HG02798 (cell line): ENCODE measurements around the gene ENKD1.

Source experiments
- ATAC-seq: cut with Tn5 transposase; IDR thresholded peaks from one replicate; pipeline ENCODE4 v1.9.1; 2021; ENCODE audit warnings: mild to moderate bottlenecking; ENCODE audit not compliant: unreplicated experiment, poor library complexity

The ENKD1 gene

DNA sequence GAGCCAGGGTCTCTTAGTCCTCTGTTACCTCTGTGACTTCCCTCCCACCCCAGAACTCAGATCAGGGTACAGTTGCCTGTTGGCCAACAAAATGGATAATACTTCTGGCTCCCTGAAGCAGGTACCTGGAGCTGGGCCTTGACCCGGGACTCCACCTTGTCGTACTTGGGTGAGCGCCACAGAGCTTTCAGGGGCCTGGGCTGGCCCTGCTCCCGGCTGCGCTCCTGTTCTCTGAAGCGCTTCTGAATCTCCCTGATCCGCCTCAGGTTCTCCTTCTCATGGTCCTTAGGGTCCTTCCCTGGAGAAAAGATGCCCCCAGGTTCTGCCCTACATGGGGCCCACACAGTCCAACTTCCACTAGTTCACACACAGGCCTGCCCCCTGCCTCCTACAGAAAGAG lies 1.7 kb downstream of the ENKD1 start:
- ATAC-seq: no peak

DNA sequence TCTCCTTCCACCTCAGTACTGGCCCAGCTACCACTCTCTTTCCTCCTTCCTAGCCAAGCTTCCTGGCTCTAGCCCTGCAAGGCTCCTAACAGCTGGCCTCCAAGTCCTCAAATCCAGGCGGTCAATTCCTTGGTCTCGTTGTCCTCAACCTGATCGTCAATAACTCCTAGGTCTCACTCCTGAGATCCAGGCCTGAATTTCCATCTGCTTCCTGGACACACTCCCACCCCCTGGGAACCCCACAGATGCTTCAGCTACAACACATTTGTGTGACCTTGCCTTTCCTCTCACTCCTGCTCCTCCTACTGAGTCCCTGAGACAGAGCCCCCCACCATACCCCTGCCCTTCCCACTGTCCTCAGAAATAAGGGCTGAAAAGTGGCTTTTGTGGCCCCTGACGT lies 2.3 kb downstream of the ENKD1 start:
- ATAC-seq: no peak

DNA sequence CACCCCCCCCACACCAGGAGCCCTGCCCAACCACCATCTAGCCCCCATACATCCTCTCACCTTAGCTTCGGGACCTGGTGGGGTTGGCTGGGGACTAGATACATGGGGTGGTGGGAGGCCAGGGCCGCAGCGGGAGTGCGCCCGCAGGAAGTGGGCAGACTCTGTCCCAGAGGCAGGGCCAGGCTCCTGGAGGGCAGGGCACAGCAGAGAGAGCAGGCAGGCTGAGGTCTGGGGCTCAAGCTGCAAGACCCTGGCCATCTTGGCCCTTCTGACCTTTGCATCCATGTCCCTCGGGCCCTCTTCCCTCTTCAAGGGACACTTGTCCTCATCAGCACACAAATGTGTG lies 2.7 kb downstream of the ENKD1 start:
- ATAC-seq: no peak

DNA sequence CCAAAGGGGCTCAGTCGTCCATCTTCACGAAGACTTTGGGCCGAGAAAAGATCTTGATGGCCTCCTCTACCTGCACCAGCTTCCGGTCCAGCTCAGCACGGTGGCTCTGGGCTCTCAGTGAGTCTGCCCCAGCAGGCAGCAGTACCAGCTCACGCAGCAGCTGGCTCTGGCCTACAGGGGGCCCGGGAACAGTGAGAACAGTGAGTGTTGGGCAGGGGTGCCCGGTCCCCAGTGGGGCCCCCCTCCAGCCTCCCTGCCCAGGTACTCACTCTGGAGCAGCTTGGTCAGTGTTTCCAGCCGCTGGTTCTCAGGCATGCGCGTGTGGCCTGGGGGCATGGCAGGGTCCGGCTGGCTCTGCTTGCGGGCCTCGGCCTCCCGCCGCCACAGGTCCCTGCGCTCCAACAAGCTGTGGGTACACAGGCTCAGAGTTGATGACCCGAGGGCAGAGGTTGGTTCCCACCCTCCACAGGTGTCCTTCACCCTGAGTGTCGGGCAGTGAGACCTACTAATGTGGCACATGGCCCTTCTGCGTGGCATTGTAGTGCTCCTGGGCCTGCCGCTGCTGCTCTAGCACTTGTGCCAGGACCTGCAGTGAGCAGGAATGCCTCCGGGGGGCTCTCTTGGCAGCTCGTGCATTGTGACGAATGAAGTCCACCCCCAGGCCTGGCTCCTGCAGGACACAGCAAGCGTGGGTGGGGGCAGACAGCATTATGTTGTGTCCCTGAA lies 3.2 kb downstream of the ENKD1 start:
- ATAC-seq: no peak

DNA sequence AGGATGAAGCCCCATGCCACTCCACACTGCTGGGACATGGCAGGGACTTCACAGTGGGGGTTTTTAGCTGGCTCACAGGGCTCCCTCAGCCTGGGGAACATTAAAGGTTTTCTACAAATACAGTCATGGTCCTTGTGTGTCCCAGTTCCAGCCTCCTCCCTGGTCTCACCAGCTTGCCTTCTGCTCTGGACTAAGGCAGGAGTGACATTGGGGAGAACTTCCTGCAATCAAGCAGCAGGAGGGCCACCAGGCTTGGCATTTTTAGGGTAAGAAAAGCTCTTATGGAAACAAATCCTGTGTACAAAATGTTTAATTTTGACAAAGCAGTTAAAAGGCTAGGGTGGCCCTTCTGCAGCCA lies 3.9 kb downstream of the ENKD1 start:
- no peak for ATAC-seq

DNA sequence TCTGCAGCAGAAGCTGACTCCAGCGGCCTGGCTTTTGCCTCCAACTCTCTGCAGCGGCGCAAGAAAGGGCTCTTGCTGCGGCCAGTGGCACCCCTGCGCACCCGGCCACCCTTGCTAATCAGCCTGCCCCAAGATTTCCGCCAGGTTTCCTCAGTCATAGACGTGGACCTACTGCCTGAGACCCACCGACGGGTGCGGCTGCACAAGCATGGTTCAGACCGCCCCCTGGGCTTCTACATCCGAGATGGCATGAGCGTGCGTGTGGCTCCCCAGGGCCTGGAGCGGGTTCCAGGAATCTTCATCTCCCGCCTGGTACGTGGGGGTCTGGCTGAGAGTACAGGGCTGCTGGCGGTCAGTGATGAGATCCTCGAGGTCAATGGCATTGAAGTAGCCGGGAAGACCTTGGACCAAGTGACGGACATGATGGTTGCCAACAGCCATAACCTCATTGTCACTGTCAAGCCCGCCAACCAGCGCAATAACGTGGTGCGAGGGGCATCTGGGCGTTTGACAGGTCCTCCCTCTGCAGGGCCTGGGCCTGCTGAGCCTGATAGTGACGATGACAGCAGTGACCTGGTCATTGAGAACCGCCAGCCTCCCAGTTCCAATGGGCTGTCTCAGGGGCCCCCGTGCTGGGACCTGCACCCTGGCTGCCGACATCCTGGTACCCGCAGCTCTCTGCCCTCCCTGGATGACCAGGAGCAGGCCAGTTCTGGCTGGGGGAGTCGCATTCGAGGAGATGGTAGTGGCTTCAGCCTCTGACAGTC lies 4.5 kb downstream of the ENKD1 start:
- ATAC-seq: no peak

DNA sequence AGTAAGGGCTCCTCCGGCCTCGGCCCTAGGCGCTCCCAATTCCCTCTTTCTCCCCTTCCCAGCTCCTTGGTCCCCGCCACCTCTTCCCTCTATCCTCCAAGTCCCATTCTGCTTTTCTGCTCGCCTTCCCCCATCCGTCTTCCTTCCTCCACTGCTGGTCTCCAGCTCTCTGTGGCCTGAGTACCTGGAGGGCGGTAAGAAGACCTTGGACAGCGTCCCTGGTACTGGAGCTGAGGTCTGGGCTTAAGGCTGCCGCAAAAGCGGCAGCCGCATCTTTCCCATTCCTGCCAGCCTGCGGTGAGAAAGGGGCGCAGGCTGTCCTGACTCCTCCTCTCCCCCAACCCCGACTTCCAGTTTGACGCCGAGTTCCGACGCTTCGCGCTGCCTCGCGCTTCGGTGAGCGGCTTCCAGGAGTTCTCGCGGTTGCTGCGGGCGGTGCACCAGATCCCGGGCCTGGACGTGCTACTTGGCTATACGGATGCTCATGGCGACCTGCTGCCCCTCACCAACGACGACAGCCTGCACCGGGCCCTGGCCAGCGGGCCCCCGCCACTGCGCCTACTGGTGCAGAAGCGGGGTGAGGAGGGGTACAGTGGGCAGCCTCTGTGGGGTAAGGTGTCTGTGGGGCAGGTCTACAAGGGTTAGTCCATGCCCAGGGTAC lies 5.3 kb downstream of the ENKD1 start:
- ATAC-seq: no peak

DNA sequence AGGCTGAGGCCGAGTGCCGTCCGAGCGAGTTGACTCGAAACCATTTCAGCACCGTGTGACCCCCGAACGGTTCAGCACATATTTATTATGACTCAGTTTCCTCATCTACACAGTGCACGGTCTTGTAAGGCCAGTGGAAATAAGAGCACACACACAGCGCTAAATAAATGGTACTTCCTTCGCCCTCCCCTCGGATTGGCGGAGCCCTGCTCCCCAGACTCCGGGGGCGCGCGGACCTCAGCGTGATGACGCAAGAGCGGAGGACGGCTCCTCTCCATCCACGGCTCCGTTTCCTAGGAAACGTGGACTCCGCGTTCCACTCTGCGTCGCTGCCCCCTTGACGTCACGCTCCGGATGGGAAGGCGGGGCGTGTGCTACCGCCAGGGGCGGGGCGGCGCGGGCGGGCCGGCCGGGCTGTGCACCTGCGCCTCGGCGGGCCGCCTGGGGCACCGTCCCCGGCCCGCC lies 6.0 kb downstream of the ENKD1 start, which contains the start of gene PARD6A:
TSS of gene PARD6A (plus strand) at position 397 of the 465 bp plus-strand sequence. CDS start 79 bp downstream, outside the sequence.
- ATAC-seq: peak; percentile 82

DNA sequence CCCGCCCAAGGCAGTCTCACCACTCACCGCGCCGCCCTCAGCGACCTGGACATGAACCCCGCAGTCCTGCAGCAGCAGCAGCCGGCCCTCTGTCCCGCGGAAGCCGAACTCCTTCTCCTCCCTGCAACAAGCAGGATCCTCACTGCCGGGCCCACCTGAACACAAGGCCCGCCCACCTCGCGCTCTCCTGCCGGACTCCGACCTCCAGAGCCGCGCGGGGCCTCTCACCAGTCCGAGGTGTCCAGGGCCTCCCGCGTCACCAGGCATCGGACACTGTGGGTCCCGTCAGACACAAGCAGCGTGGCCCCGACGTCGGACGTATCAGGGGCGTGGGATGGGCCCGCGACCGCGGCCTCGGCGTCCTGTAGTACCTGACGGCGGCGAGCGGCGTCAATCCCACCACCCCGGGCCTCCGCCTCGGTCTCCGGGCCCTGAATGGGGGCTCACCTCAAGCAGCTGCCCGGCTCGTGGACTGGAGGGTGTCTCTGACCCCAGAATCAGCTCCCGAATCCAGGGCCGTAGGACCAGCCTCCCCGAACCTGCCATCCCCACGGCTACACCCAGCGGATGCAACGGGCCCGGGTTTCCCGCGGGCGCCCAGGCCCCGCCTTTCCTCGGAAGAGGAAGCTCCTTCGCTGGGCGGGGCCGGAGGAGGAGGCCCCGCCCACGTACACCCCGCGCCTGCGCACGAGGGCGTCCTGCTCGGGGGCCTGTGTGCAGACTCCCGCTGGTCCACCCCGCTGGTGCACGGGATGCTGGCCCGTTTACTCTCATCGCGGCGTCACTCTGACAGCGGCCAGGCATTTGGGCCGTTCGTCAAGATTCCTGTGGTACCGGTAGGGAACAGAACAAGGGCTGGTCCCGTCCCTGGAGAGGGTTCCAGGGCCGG lies 6.6 kb downstream of the ENKD1 start, which contains the start of gene ACD:
TSS of gene ACD (minus strand) at position 586 of the 889 bp plus-strand sequence. CDS start at position 546, 40 bp downstream.
- ATAC-seq: peak; percentile 64

DNA sequence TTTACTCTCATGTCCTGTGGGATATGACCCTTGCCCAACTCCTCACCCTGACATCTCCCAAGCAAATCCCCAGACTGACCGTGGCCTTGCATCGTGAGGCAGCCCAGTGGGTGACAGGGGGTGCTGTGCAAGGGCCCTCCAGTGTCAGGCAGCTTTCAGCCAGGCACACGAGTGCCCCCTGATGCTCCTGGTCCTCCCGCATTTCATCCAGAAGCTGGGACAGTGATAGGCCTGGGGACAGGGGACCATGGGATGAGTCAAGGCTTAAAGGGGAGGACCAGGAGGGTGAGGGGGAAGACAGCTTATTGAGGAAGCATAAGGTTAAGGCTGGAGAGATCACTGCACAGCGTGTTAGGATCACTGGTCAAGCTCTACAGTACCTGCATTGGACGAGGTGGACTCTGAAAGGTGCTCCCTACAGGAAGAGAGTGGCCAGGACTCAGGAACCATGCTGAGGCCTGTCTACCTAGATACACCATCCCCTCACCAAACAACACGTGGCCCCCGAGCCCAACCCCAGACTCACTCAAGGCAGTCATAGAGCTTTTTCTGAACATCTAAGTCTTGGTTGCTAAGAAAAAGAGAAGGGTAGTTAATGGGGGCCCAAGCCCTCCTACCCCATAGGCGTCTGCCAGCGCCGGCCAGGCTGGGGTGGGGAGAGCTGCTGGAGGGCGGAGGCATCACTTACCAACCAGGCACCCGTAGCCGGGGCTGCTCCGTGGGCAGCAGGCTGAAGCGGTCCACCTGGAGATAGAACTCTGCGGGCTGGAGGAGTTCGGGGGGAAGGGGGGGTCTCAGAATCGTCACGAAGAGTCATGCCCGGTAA lies 7.5 kb downstream of the ENKD1 start:
- no peak for ATAC-seq

DNA sequence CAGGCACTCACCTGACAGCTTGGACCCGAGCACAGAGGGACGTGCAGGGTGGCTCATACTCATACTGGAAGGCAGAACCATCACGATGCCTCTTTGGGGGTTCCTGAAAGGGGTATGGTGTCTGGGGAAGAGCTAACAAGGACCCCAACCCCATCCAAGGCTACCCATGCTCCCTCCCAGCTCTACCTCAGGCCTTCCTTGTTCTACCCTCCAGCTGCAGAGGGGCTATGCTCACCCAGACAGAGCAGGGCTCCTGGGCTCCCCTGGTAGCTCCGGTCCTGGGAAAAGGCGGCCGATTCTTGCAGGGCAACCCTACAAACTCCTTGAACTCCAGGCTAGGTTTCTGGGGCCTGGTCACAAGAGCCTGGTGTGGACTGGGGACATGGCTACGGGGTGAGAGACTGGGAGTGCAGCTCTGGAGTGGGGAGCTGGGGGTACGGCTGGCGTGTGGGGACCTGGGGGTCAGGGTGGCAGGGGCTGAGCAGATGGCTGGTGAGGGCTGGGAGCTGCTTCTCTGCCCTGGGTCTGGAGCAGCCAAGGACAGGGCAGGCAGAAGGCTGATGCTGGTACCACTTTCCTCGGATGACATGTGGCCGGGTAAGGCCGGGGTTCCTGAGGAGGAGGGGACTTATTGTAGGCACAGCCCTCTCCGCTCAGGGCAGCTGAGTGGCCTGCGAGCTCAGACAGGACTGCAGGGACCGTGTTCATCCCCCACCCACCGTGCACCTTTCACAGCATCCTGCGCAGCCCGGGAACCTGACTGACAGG lies 8.6 kb downstream of the ENKD1 start:
- ATAC-seq: no peak

DNA sequence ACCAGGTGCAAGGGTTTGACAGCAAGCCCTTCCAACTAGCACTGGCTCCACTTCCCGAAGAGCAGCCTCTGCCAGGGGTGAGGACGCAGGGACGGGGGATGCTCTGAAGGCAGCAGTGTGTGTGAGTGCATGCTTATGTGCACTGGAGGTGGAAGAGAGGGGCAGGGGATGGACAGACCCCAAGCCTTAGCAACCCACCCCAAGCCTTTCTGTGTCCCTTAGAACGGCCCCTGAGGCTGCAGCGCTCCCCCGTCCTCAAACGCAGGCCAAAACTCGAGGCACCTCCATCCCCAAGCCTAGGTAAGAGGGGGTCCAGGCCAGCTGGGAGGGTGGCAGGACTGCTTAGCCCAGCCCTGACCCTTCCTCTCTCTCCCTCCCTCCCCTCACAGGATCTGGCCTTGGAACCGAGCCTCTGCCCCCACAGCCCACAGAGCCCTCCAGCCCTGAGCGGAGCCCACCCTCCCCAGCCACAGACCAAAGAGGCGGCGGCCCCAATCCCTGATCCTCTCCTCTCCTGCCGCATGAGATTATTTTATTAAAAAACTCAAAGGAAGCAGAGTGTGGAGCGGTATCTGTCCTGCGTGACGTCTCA lies 9.4 kb downstream of the ENKD1 start:
- ATAC-seq: no peak

DNA sequence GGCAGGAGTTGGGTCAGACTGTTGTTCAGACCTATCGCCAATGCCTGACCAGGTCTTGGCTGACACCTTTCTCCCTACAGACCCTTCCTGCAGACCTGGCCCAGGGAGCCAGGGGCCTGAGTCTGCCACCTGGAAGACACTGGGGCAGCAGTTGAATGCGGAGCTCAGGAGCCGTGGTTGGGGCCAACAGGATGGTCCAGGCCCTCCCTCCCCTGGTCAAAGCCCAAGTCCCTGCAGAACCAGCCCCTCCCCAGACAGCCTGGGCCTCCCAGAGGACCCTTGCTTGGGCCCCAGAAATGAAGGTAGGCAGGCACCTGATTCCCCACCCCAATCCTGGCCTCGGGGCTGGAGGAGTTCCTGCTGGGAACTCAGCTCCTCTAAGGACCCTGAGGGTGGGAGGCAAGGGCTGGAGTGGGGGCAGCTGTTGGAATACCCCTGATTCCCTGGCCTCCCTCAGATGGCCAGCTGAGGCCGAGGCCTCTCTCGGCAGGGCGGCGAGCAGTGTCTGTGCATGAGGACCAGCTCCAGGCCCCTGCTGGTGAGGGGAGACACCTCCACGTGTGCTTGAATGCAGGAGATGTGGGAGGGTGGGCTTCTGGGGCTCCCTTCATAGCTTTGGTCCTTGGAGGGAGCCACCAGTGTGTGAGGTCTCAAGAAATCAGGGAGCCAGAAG lies 10.1 kb downstream of the ENKD1 start:
- ATAC-seq: no peak

DNA sequence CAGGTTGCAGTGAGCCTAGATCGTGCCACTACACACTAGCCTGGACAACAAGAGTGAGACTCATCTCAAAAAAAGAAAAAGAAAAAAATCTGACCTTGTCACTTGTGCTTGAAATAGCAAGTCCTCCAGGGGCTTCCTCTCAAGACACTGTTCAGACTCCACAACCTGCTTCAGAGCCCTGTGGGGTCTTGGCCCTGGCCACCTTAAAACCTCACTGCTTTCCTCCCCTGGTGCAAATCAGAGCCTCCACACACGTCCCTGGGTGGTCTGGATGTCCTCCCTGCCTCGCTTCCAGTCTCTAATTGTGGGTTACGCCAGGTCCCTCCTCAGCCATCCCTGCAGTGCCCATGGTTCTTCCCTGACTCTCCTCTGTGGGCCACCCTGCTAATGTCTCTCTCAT lies 11.2 kb downstream of the ENKD1 start:
- ATAC-seq: no peak

DNA sequence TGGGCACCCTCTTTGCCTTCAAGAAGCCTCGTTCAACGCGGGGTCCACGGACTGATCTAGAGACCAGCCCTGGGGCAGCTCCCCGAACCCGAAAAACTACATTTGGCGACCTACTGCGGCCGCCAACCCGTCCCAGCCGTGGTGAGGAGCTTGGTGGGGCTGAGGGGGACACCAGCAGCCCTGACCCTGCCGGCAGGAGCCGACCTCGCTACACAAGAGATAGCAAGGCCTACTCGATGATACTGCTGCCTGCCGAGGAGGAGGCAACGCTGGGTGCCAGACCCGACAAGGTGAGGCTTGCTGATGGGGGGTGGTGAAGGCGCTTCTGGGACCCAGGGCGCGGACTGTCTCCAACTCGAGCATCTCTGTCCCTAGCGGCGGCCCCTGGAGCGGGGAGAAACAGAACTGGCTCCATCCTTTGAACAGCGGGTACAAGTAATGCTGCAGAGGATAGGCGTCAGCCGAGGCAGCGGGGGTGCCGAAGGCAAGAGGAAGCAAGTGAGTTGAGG lies 12.1 kb downstream of the ENKD1 start:
- no peak for ATAC-seq

DNA sequence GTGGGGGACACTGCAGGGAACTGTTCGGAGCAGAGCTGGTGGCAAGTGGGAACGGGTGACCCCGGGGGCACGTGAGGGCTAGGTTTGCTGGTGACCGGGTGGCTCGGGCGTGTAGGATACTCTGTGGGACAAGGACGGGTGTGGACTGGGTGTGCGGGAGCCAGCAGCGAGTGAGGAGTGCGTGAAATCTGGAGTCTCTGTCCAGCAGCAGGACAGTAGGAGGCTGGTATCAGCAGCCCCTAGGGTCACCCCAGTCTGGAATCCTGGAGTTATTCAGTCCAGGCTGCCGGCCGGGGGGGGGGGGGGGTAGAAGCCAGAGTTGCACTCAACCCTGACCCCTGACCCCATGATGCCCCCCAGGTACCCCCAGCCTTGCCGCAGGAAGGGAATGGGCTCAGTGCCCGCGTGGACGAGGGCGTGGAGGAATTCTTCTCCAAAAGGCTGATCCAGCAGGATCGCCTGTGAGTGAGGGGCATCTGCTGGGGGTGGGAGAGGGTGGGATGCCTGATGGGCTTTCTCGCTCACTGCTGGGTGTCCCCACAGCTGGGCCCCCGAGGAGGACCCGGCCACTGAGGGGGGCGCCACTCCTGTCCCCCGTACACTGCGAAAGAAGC lies 12.7 kb downstream of the ENKD1 start:
- ATAC-seq: no peak

DNA sequence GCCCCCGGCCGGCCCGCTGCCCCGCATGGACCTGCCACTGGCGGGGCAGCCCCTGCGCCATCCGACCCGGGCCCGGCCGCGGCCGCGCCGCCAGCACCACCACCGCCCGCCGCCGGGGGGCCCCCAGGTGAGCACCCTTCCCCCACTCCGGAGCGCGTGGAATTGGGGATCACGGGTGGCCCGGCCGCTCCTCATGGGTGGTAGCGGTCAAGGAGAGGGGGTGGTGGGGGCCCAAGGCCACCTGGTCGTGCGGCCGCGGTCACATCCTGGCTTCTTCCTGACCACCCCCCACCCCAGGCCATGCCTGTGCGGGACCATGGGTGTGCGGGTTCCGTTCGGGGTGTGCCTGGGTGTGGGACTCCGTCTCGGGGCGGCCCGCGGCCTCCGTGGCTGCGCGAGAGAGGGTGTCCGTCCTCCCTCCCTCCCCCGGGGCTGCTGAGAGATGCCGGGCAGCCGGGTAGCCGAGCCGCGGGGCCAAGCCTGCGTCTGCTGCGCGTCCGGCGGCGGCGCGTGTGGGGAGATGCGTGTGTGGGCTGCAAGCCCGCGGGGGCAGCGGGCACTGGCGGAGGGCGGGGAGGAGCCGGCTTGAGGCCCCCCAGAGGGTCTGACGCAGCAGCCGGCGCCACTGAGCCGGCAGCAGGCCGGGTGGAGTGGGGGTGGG lies 13.3 kb downstream of the ENKD1 start:
- ATAC-seq: no peak
